OCI-M2 (cell line): ENCODE data around the gene NTSR1.
A peak's percentile ranks its signal among the peaks of the same experiment; 100 is the strongest.

Experiments used
- DNase-seq: peaks from one replicate; lab custom pipeline; 2025; ENCODE audit not compliant: unreplicated experiment; lab: John Stamatoyannopoulos, UW

Gene NTSR1

GRCh38 chr20:62708591-62709536, at the start of gene NTSR1:
Gene NTSR1 (plus strand): TSS chr20:62708836. CDS start chr20:62709208, 372 bp downstream.
- DNase-seq, result no peak

GRCh38 chr20:62659488-62660239, 49.0 kb upstream of the NTSR1 start:
- no peak for DNase-seq

DNA sequence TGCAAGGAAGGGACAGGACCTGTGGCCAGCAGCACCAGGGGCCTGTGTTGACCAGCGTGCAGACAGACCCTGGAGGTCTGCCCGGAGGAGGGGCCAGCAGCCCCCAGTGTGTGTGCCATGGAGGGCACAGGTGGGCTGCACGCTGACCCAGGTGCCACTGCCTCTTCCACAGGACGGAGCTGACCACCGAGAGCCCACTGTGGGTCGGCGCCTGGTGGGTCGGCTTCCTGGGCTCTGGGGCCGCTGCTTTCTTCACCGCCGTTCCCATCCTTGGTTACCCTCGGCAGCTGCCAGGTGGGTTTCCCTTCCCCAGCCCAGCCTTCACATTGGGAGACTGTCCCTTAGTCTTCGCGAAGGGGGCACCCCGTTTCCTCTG, 48.4 kb upstream of the NTSR1 start:
- no peak for DNase-seq

DNA sequence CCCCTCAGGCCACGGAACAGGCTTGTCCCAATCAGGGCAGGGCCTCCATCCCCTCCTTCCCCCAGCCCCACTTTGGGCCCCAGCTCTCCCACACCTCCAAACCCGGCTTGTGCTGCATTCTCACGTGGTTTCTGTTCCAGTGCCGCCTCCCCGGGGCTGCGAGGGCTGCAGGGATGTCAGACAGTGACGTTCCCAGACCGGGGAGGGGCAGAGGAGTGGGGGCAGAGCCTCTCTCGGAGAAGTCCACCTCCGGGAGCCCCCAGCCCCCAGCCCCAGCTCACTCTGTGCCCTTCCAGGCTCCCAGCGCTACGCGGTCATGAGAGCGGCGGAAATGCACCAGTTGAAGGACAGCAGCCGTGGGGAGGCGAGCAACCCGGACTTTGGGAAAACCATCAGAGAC, 47.9 kb upstream of the NTSR1 start:
- DNase-seq, result no peak

GRCh38 chr20:62661647-62662046, 47.0 kb upstream of the NTSR1 start:
- DNase-seq, result no peak

- no peak for DNase-seq
These were observed 46.2 kb upstream of the NTSR1 start for GRCh38 chr20:62662422-62662821.

GRCh38 chr20:62663145-62664018, 45.3 kb upstream of the NTSR1 start:
- no peak for DNase-seq

GRCh38 chr20:62664019-62664971, 44.3 kb upstream of the NTSR1 start:
- no peak for DNase-seq

DNA sequence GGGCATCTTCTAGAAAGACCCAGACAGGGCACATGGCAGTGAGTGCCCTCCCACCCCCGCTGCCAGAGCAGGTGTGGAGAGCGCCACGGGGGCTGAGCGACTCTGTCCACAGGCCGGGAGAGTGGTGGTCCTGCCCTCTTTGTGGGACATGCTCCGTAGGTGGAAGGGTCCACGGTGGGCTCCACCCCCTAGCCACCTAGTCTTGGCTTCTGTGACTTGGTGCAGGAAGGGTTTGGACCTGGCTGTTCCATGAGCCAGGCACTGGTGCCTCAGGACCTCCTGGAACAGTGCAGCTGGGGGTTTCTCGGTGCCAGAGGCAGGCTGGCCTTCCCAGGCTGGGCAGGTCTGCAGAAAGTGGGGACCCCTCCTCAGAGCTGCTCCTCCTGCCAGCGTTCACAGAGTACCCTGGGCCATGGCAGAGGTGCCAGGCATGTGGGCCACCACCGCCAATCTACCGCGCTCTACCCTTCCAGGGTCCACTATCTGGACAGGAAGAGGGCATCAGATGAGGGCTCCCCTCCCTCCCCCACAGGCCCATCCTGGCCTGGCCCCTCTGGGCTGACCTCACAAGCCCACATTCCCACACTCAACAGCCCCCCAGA, 43.4 kb upstream of the NTSR1 start:
- DNase-seq, result no peak

- no peak for DNase-seq
These were observed 42.6 kb upstream of the NTSR1 start for GRCh38 chr20:62665826-62666735.

DNA sequence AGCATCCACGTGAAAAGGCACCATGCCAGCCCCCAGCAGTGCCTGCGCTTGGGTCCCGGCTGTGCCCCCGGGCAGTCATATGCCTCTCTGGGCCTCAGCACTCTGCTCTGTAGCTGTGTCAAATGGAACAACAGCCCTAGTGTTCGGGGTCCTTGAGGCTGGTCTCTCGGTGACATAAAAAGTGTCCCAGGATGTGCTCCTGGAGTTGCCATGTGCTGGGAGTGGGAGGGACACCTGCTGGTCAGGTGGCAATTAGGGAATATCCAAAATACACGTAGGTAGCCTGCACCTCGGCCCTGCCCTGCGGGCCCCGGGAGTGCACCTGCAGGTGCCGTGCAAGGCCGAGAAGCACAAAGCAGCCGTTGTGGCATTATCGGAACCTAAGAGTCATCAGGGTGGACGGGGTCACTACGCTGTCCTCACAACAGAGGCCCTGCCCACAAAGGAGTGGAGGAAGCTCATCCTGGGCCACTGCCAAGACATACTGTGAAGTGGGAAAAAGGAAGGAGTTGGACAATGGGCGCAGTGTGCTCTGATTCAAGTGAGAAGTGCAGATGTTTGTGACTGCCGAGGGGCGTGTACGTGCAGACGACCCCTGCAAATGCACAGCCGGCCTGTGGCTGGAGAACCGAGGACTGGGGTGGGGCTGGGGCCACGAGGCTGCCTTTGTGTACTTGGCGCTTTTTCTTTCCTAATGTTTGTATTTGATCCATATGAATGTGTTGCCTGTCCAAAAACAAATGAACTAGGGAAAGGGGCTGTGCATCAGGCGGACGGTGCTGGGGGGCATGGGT, 41.7 kb upstream of the NTSR1 start:
- DNase-seq, result no peak

- no peak for DNase-seq
These were observed 40.9 kb upstream of the NTSR1 start for GRCh38 chr20:62667530-62668440.

DNA sequence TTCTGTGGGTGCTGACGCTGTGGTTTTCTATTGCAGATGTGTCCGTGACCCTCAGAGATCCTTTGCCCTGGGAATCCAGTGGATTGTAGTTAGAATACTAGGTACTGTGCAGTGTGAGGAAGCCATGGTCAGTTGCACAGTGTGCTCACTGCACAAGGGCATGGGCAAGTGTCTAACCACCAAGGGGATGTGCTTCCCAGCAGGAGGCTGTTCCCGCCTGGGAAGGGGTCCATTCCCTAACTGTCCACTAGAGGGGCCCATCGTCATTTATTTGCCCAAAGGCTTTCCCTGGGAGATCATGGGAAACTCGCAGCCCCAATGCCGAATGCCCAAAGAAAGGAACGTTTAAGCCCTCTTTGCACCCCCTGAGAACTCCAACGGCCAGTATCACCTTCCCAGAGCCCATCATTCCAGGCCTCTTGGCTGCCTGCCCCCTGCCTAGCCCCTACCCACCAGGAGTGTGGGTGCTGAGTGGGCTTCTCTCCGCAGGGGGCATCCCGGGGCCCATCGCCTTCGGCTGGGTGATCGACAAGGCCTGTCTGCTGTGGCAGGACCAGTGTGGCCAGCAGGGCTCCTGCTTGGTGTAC, 40.1 kb upstream of the NTSR1 start:
- peak; percentile 11 for DNase-seq

DNA sequence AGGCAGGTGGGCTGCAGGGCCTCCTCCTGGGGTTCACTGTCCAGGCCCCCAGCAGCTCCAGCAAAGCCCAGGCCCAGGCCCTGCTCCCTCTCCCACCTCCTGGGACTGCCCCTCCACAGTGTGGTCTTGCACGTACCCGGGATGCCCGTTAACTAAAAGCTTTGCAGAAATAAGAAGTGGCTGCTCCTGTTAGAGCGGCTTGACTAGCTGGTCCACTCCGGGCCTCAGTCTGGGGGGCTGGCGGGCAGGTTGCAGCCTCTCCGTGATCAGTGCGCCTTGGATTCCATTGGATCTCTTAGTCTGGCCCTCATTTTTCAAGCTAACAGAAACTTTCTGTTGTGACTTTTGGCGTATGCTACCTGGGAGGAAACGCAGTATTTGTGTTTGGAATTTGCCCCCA, 39.4 kb upstream of the NTSR1 start:
- no peak for DNase-seq

DNA sequence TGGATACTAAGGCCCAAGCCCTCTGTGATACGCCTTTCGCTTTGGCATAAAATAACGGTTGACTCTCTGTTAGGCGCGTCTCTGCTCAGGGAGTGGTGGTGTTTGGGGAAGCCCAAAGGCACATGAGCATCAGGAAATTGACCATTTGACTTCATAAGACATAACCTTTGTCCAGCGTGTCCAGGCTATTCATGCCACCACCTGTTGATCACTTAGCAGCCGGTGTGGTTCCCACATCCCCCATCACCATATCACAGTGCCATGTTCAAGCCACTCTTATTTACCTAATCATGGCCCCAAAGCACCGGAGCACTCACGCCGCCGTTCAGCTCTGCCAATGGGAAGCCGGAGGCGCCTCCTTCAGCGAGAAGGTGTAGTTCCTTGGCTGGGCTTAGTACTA, 38.5 kb upstream of the NTSR1 start:
- no peak for DNase-seq

DNA sequence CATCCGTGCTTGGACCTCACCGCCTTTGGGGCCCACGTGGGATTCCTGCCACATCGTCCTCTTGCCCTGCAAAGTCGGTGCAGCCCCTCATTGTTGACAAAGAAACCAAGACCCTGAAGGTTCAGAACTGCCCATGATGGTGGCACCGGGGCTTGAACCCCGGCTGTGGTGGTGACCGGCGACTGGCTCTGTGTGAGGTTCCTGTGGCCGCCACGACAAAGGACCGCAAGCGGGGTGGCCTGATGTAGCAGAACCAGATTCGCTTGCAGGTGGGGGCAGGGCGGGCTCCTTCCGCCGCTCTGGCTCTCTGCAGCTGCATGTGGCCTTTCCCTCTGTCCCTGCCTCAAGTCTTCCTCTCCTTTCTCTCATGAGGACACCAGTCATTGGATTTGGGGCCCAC, 37.6 kb upstream of the NTSR1 start:
- DNase-seq, result no peak
